ENCODE measurements around the gene FYB1. TPM values are rescaled to one million over a fixed set of nuclear protein-coding genes. Genes with fewer than 3 reads are reported as not detected.

Gene FYB1
- total RNA-seq, 1 experiment from 2014 or later, result not detected

- H4K91ac ChIP-seq (ENCODE audit: insufficient read length, low read depth, low read length), result no peak overlapping the region
- no peak overlapping the region for H3K14ac ChIP-seq (ENCODE audit: insufficient read depth, low read length)
- H3K23ac ChIP-seq (ENCODE audit: insufficient read length, low read depth, low read length), result no peak overlapping the region
- no peaks in the 10 kb centered on the region for H3K79me1 ChIP-seq (ENCODE audit: insufficient read depth, low read depth, low read length, poor library complexity, severe bottlenecking)
- no peak overlapping the region for H2BK120ac ChIP-seq (ENCODE audit: low read depth, low read length, poor library complexity, severe bottlenecking)
- H3K23me2 ChIP-seq (ENCODE audit: insufficient read length, low read depth, low read length, poor library complexity, severe bottlenecking), result no peaks in the 10 kb centered on the region
- H3K36me3 Mint-ChIP-seq (ENCODE audit: insufficient read depth in 1 of 3, low read depth in 3 of 3), result no peaks in the 10 kb centered on the region
- no peaks in the 10 kb centered on the region; a peak in 1 of 5 replicates for H3K9me3 Mint-ChIP-seq
- H4K20me1 ChIP-seq (ENCODE audit: control insufficient read depth, insufficient read depth, insufficient read length), result no peaks in the 10 kb centered on the region
- H3K4me3 Mint-ChIP-seq, result no peak overlapping the region
- no peak overlapping the region for H3K27ac Mint-ChIP-seq
- WGBS (ENCODE audit: extremely low coverage, insufficient read length, low lambda C conversion rate), result no CpG with 5 or more reads among the region's 2 CpGs
- H2BK20ac ChIP-seq (ENCODE audit: low read depth, low read length, poor library complexity, severe bottlenecking), result no peak overlapping the region
- no peaks in the 10 kb centered on the region for H3K27me3 ChIP-seq (ENCODE audit: insufficient read depth, low read length)
- no peak overlapping the region for H3T11ph ChIP-seq (ENCODE audit: low read length)
- H3K9me3 ChIP-seq (ENCODE audit: control insufficient read depth, low read depth, low read length), result no peaks in the 10 kb centered on the region
- H3K56ac ChIP-seq (ENCODE audit: insufficient read length, low read depth, low read length), result no peak overlapping the region
- H2BK15ac ChIP-seq (ENCODE audit: low read depth, low read length), result no peak overlapping the region
- no peak for DNase-seq
- no peak for TF ChIP-seq CTCF (conservative IDR thresholded peaks at IDR 0.05)
- H3K4me2 ChIP-seq (ENCODE audit: insufficient read depth, insufficient read length, low read length), result no peak overlapping the region
- no peaks in the 10 kb centered on the region for H3K79me2 ChIP-seq (ENCODE audit: insufficient read depth, low read length)
- H2BK12ac ChIP-seq (ENCODE audit: insufficient read length, low read depth, low read length), result no peak overlapping the region
- no peak overlapping the region for H3K27ac ChIP-seq (ENCODE audit: insufficient read length, low read depth, low read length)
- no peaks in the 10 kb centered on the region for H3K27me3 Mint-ChIP-seq (ENCODE audit: low read depth)
- H4K5ac ChIP-seq (ENCODE audit: insufficient read length, low read depth, low read length), result no peak overlapping the region
- H2AFZ ChIP-seq (ENCODE audit: low read length), result no peak overlapping the region
- no peak overlapping the region for H3K18ac ChIP-seq (ENCODE audit: insufficient read length, low read depth, low read length)
- no peak overlapping the region for H4K8ac ChIP-seq (replicated peaks; ENCODE audit: insufficient read length, low read depth, low read length)
- no peak overlapping the region for H2BK5ac ChIP-seq (ENCODE audit: insufficient read length, low read length)
- H3K4me1 Mint-ChIP-seq, result peaks cover 0 to 12% of the 10 kb centered on the region in 2 experiments
- no peak overlapping the region for H2AK5ac ChIP-seq (ENCODE audit: insufficient read length, low read length)
- H3K9ac ChIP-seq (ENCODE audit: extremely low read depth, insufficient read length, low read length), result no peak overlapping the region
- H3K4me1 ChIP-seq (ENCODE audit: insufficient read depth, low read length), result no peaks in the 10 kb centered on the region
- no peak overlapping the region for H3K4ac ChIP-seq (ENCODE audit: low read depth, low read length)
These were observed 67.6 kb downstream of the FYB1 start for GRCh38 chr5:39151745-39152144.

Data from H9 (cell line).